ENCODE results near the gene FAM111A.

GRCh38 chr11:59176330-59176729 lies 33.7 kb downstream of the FAM111A start:
- TF ChIP-seq CTCF (IDR thresholded peaks at IDR 0.05) (no peak), POLR2A (IDR thresholded peaks at IDR 0.05) (no peak)
